ENCODE results near the gene LBHD1.
"Not testable (repeated sequence)": the region's sequence is repeated elsewhere in the genome, so short reads cannot be mapped to it uniquely, and the experiment has no call there.

The LBHD1 gene

GRCh38 chr11:62622476-62623089 is 49.5 kb downstream of the LBHD1 start:
- no peak for DNase-seq
- Mint-ChIP-seq H3K36me3 (ENCODE audit: low read depth) (peaks cover 36% of the 10 kb centered on the region), H3K27me3 (no peaks in the 10 kb centered on the region), H3K27ac (peak overlapping the region; percentile 97), H3K9me3 (no peaks in the 10 kb centered on the region), H3K4me1 (peaks cover 28% of the 10 kb centered on the region), H3K4me3 (peak overlapping the region; percentile 97)
- ATAC-seq: no peak

- Mint-ChIP-seq H3K36me3 (ENCODE audit: low read depth) (peaks cover 32% of the 10 kb centered on the region), H3K4me1 (peaks cover 28% of the 10 kb centered on the region), H3K4me3 (peak within 1 kb of the TSS; percentile 97), H3K27ac (peak within 1 kb of the TSS; percentile 97), H3K9me3 (no peaks in the 10 kb centered on the region), H3K27me3 (no peaks in the 10 kb centered on the region)
- ATAC-seq (peak; percentile 96), DNase-seq (peak; percentile 98)
Observed at GRCh38 chr11:62621567-62622470, 50.2 kb downstream of the LBHD1 start, which contains the start of gene B3GAT3. Gene B3GAT3, minus strand, starts transcription at chr11:62621986. Its CDS starts 39 bp downstream, at chr11:62621947.

DNA sequence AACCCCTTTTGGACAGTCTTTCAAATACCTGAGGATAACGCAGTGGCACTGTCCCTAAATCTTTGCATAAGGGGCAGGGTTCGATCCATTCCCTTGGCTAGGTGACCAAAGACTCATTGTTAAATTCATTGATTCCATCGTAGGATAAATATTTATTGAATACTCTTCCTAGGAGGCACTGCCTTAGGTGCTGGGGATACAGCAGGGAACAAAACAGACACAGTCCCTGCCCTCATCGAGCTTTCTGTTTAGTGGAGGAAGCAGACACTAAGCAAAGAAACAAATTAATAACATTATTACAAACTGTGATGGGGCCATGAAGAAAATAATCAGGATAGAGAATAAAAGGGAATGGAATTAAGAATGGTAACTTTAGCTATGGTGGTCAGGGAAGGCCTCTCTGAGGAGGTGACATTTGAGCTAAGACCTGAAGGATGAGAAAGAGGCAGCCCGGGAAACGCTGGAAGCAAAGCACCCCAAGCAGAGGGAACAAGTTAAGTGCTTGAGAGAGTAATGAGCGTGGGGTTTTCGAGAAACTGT is 51.0 kb downstream of the LBHD1 start:
- H3K27me3 Mint-ChIP-seq: no peaks in the 10 kb centered on the region
- peak overlapping the region; percentile 97 for H3K4me3 Mint-ChIP-seq
- DNase-seq: no peak
- H3K9me3 Mint-ChIP-seq: no peaks in the 10 kb centered on the region
- peak overlapping the region; percentile 95 for H3K27ac Mint-ChIP-seq
- ATAC-seq: no peak
- peaks cover 28% of the 10 kb centered on the region for H3K4me1 Mint-ChIP-seq
- H3K36me3 Mint-ChIP-seq (ENCODE audit: low read depth): peaks cover 30% of the 10 kb centered on the region

GRCh38 chr11:62616957-62617356 is 55.1 kb downstream of the LBHD1 start:
- peaks cover 19% of the 10 kb centered on the region for H3K36me3 Mint-ChIP-seq (ENCODE audit: low read depth)
- H3K9me3 Mint-ChIP-seq, H3K27me3 Mint-ChIP-seq, H3K27ac Mint-ChIP-seq, DNase-seq, ATAC-seq, H3K4me3 Mint-ChIP-seq: not testable (repeated sequence)
- peaks cover 38% of the 10 kb centered on the region for H3K4me1 Mint-ChIP-seq

- Mint-ChIP-seq H3K36me3 (ENCODE audit: low read depth) (peaks cover 12% of the 10 kb centered on the region), H3K27ac (no peak overlapping the region)
Observed at GRCh38 chr11:62615521-62615920, 56.5 kb downstream of the LBHD1 start.

GRCh38 chr11:62614275-62614674 is 57.8 kb downstream of the LBHD1 start:
- no peaks in the 10 kb centered on the region for H3K27me3 Mint-ChIP-seq
- peaks cover 42% of the 10 kb centered on the region for H3K4me1 Mint-ChIP-seq
- ATAC-seq (peak; percentile 38), DNase-seq (peak; percentile 54)
- H3K27ac Mint-ChIP-seq: peak overlapping the region; percentile 87
- H3K36me3 Mint-ChIP-seq (ENCODE audit: low read depth): peaks cover 20% of the 10 kb centered on the region
- H3K4me3 Mint-ChIP-seq: no peak overlapping the region
- H3K9me3 Mint-ChIP-seq: no peaks in the 10 kb centered on the region

More at GRCh38 chr11:62615521-62615920, 56.5 kb downstream of the LBHD1 start:
- Mint-ChIP-seq H3K9me3 (no peaks in the 10 kb centered on the region), H3K27me3 (no peaks in the 10 kb centered on the region), H3K4me1 (peaks cover 39% of the 10 kb centered on the region), H3K4me3 (no peak overlapping the region)
- no peak for DNase-seq
- ATAC-seq: no peak

DNA sequence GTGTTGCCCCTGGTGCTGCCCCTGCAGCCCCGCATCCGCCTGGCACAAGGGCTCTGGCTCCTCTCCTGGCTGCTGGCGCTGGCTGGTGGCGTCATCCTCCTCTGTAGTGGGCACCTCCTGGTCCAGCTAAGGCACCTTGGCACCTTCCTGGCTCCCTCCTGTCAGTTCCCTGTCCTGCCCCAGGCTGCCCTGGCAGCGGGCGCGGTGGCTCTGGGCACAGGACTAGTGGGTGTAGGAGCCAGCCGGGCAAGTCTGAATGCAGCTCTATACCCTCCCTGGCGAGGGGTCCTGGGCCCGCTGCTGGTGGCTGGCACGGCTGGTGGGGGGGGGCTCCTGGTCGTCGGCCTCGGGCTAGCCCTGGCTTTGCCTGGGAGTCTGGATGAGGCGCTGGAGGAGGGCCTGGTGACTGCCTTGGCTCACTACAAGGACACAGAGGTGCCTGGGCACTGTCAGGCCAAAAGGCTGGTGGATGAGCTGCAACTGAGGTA is 58.7 kb downstream of the LBHD1 start:
- DNase-seq (no peak), ATAC-seq (no peak)
- Mint-ChIP-seq H3K27me3 (no peaks in the 10 kb centered on the region), H3K4me1 (peaks cover 44% of the 10 kb centered on the region), H3K27ac (peak overlapping the region; percentile 87), H3K9me3 (no peaks in the 10 kb centered on the region), H3K36me3 (ENCODE audit: low read depth) (peaks cover 20% of the 10 kb centered on the region), H3K4me3 (no peak overlapping the region)
